ENCODE measurements around the gene LGI4. TPM values are rescaled to one million over a fixed set of nuclear protein-coding genes. Genes with fewer than 3 reads are reported as not detected.
A peak's percentile ranks its signal among the peaks of the same experiment; 100 is the strongest.

The LGI4 gene
- total RNA-seq, 2 experiments from 2014 or later, result 0.66 to 0.67 TPM

GRCh38 chr19:35150445-35150844, 15.6 kb upstream of the LGI4 start:
- Mint-ChIP-seq H3K36me3 (ENCODE audit: low read depth) (peaks cover 3% of the 10 kb centered on the region), H3K27ac (no peak overlapping the region), H3K27me3 (no peaks in the 10 kb centered on the region), H3K4me1 (peaks cover 13% of the 10 kb centered on the region), H3K9me3 (ENCODE audit: low read depth) (no peaks in the 10 kb centered on the region), H3K4me3 (no peak overlapping the region)
- POLR2A ChIA-PET, result no interaction called here
- intact Hi-C loops (cut with DNase I, micrococcal nuclease), result loop anchor here in 1 of 2 experiments (10.0 kb wide), 1 partner anchor 494 kb away; the partner anchor contains the start of genes COX6B1 and ETV2
- no peak for DNase-seq
- no peak for ATAC-seq
- CTCF ChIA-PET, result interaction anchor here (1.1 kb wide), 1 partner anchor 9 kb away, joined by 7 read pairs; no protein-coding TSS in a partner anchor

- Mint-ChIP-seq H3K9me3 (ENCODE audit: low read depth) (no peaks in the 10 kb centered on the region), H3K4me3 (no peak overlapping the region), H3K36me3 (ENCODE audit: low read depth) (no peaks in the 10 kb centered on the region), H3K27me3 (no peaks in the 10 kb centered on the region), H3K4me1 (peaks cover 17% of the 10 kb centered on the region), H3K27ac (no peak overlapping the region)
- ChIA-PET CTCF (interaction anchor here (0.6 to 1.1 kb wide), 4 partner anchors 8 to 318 kb away, joined by 3 to 7 read pairs (median 3); no protein-coding TSS in a partner anchor), POLR2A (no interaction called here)
- no peak for DNase-seq
- no peak for ATAC-seq
- intact Hi-C loops (cut with DNase I, micrococcal nuclease), result loop anchor here in 1 of 2 experiments (10.0 kb wide), 1 partner anchor 595 kb away; the partner anchor contains the start of genes IGFLR1, LIN37, PSENEN and U2AF1L4
Observed at GRCh38 chr19:35149463-35149862, 14.6 kb upstream of the LGI4 start.

GRCh38 chr19:35146746-35147459, 12.0 kb upstream of the LGI4 start:
- CTCF ChIA-PET, result interaction anchor here (2.8 kb wide), 1 partner anchor 11 kb away, joined by 10 read pairs; no protein-coding TSS in a partner anchor
- H3K4me1 Mint-ChIP-seq, result peaks cover 19% of the 10 kb centered on the region
- intact Hi-C loops (cut with DNase I, micrococcal nuclease), result loop anchor here in 1 of 2 experiments (10.0 kb wide), 1 partner anchor 598 kb away; the partner anchor contains the start of genes IGFLR1, LIN37, PSENEN and U2AF1L4

GRCh38 chr19:35144600-35145436, 10.0 kb upstream of the LGI4 start:
- no peaks in the 10 kb centered on the region for H3K9me3 Mint-ChIP-seq (ENCODE audit: low read depth)
- ATAC-seq (no peak), DNase-seq (no peak)
- intact Hi-C loops (cut with DNase I, micrococcal nuclease), result loop anchor here in 1 of 2 experiments (5.0 to 10.0 kb wide), 2 partner anchors 173 to 600 kb away; partner anchors contain the start of genes IGFLR1, LIN37, PSENEN and U2AF1L4
- peaks cover 8% of the 10 kb centered on the region for H3K27me3 Mint-ChIP-seq
- H3K4me1 Mint-ChIP-seq, result peaks cover 31% of the 10 kb centered on the region
- H3K4me3 Mint-ChIP-seq, result no peak overlapping the region
- ChIA-PET CTCF (interaction anchor here (1.3 to 2.8 kb wide), 3 partner anchors 8 to 78 kb away, joined by 7 to 10 read pairs (median 7); no protein-coding TSS in a partner anchor), POLR2A (no interaction called here)
- no peak overlapping the region for H3K27ac Mint-ChIP-seq
- no peaks in the 10 kb centered on the region for H3K36me3 Mint-ChIP-seq (ENCODE audit: low read depth)

More at GRCh38 chr19:35146746-35147459, 12.0 kb upstream of the LGI4 start:
- Mint-ChIP-seq H3K27me3 (peaks cover 7% of the 10 kb centered on the region), H3K9me3 (ENCODE audit: low read depth) (no peaks in the 10 kb centered on the region), H3K4me3 (no peak overlapping the region), H3K36me3 (ENCODE audit: low read depth) (no peaks in the 10 kb centered on the region), H3K27ac (no peak overlapping the region)
- ATAC-seq, result no peak
- POLR2A ChIA-PET, result interaction anchor here (1.0 kb wide), 1 partner anchor 14 kb away, joined by 5 read pairs; no protein-coding TSS in a partner anchor
- no peak for DNase-seq

DNA sequence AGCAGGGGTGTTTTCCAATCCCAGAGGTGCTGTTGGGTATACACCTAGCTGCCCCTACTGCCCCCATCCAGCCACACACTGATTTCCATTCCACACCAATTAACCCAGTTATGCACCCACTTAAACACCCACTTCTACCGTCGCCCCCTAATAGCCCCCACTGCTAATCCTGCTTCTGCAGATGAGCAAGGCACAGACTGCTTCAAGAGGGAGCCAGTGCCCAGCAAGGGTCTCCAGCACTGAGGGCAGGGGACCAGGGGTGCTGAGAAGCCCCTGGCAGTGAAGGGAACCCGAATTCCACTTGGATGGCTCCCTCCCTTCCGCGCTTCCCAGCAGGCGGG, 9.4 kb upstream of the LGI4 start:
- Mint-ChIP-seq H3K27me3 (peaks cover 8% of the 10 kb centered on the region), H3K4me1 (peaks cover 31% of the 10 kb centered on the region), H3K4me3 (no peak overlapping the region), H3K27ac (no peak overlapping the region), H3K9me3 (ENCODE audit: low read depth) (no peaks in the 10 kb centered on the region), H3K36me3 (ENCODE audit: low read depth) (no peaks in the 10 kb centered on the region)
- CTCF ChIA-PET, result interaction anchor here (1.1 to 1.3 kb wide), 2 partner anchors 13 to 366 kb away, joined by 4 to 7 read pairs; no protein-coding TSS in a partner anchor
- POLR2A ChIA-PET, result no interaction called here
- no peak for DNase-seq
- ATAC-seq, result no peak
- intact Hi-C loops (cut with DNase I, micrococcal nuclease), result loop anchor here in 1 of 2 experiments (5.0 to 10.0 kb wide), 2 partner anchors 172 to 601 kb away; partner anchors contain the start of genes IGFLR1, LIN37, PSENEN and U2AF1L4

DNA sequence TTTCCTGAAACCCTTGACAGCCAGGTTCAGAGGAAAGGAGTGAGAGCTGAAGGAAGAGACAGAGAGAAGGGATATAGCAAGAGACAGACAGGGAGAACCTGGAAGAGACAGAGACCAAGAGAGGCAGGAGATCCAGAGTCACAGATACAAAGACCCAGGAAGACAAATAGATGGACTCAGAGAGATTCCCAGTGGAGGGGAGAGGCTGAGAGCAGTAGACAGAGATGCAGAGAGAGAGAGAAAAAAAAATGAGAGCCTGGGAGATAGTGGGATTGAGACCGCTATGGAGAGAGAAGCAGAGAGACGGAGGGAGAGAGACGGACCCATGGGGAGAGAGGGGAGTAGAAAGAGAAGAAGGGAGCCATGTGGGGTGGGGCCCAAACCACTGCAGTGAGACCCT, 9.0 kb upstream of the LGI4 start:
- peaks cover 31% of the 10 kb centered on the region for H3K4me1 Mint-ChIP-seq
- no peaks in the 10 kb centered on the region for H3K9me3 Mint-ChIP-seq (ENCODE audit: low read depth)
- H3K4me3 Mint-ChIP-seq, result no peak overlapping the region
- intact Hi-C loops (cut with DNase I, micrococcal nuclease), result loop anchor here in 1 of 2 experiments (5.0 to 10.0 kb wide), 2 partner anchors 172 to 601 kb away; partner anchors contain the start of genes IGFLR1, LIN37, PSENEN and U2AF1L4
- ATAC-seq (no peak), DNase-seq (no peak)
- ChIA-PET CTCF (interaction anchor here (1.0 to 3.5 kb wide), 5 partner anchors 9 to 366 kb away, joined by 4 to 47 read pairs (median 5); partner anchors contain the start of gene FXYD5), POLR2A (no interaction called here)
- peaks cover 8% of the 10 kb centered on the region for H3K27me3 Mint-ChIP-seq
- no peak overlapping the region for H3K27ac Mint-ChIP-seq
- no peaks in the 10 kb centered on the region for H3K36me3 Mint-ChIP-seq (ENCODE audit: low read depth)

- peak within 1 kb of the TSS; percentile 65 for H3K27ac Mint-ChIP-seq
- peak within 1 kb of the TSS; percentile 75 for H3K4me3 Mint-ChIP-seq
- peaks cover 8% of the 10 kb centered on the region for H3K27me3 Mint-ChIP-seq
- intact Hi-C loops (cut with DNase I, micrococcal nuclease), result loop anchor here in 1 of 2 experiments (5.0 to 10.0 kb wide), 2 partner anchors 171 to 602 kb away; partner anchors contain the start of genes IGFLR1, LIN37, PSENEN and U2AF1L4
- ChIA-PET POLR2A (no interaction called here), CTCF (interaction anchor here (0.7 to 3.5 kb wide), 7 partner anchors 10 to 367 kb away, joined by 4 to 47 read pairs (median 5); partner anchors contain the start of gene FXYD5)
- ATAC-seq (no peak), DNase-seq (no peak)
- no peaks in the 10 kb centered on the region for H3K9me3 Mint-ChIP-seq (ENCODE audit: low read depth)
- peaks cover 31% of the 10 kb centered on the region for H3K4me1 Mint-ChIP-seq
- H3K36me3 Mint-ChIP-seq (ENCODE audit: low read depth), result no peaks in the 10 kb centered on the region
Observed at GRCh38 chr19:35143231-35143715, 8.4 kb upstream of the LGI4 start, which contains the start of gene FXYD7. Gene FXYD7, plus strand, starts transcription at chr19:35143255. Its CDS starts 79 bp downstream, at chr19:35143334.

GRCh38 chr19:35142606-35143230, 7.9 kb upstream of the LGI4 start:
- Mint-ChIP-seq H3K4me3 (peak overlapping the region; percentile 75), H3K27ac (no peak overlapping the region), H3K9me3 (ENCODE audit: low read depth) (no peaks in the 10 kb centered on the region), H3K36me3 (ENCODE audit: low read depth) (no peaks in the 10 kb centered on the region), H3K4me1 (peaks cover 31% of the 10 kb centered on the region), H3K27me3 (peaks cover 8% of the 10 kb centered on the region)
- ChIA-PET CTCF (interaction anchor here (0.6 to 3.5 kb wide), 14 partner anchors 10 to 492 kb away, joined by 3 to 47 read pairs (median 4); partner anchors contain the start of genes FAM187B and FXYD5), POLR2A (interaction anchor here (0.6 kb wide), 1 partner anchor 364 kb away, joined by 3 read pairs; no protein-coding TSS in a partner anchor)
- DNase-seq (peak; percentile 81), ATAC-seq (no peak)
- intact Hi-C loops (cut with DNase I, micrococcal nuclease), result loop anchor here in 1 of 2 experiments (5.0 to 10.0 kb wide), 2 partner anchors 170 to 602 kb away; partner anchors contain the start of genes IGFLR1, LIN37, PSENEN and U2AF1L4

GRCh38 chr19:35141837-35142605, 7.2 kb upstream of the LGI4 start:
- POLR2A ChIA-PET, result interaction anchor here (0.6 to 1.1 kb wide), 2 partner anchors 11 to 363 kb away, joined by 3 to 5 read pairs; no protein-coding TSS in a partner anchor
- intact Hi-C loops (cut with DNase I, micrococcal nuclease), result loop anchor here (1.0 to 10.0 kb wide), 12 partner anchors 12 to 603 kb away; partner anchors contain the start of genes FFAR1 (in 1 of the 2), FXYD5 (in 1 of the 2), IGFLR1 (in 1 of the 2) and LIN37 (in 1 of the 2)
- H3K27ac Mint-ChIP-seq, result peak overlapping the region; percentile 65
- peaks cover 31% of the 10 kb centered on the region for H3K4me1 Mint-ChIP-seq
- H3K4me3 Mint-ChIP-seq, result peak overlapping the region; percentile 75
- H3K9me3 Mint-ChIP-seq (ENCODE audit: low read depth), result no peaks in the 10 kb centered on the region
- no peaks in the 10 kb centered on the region for H3K36me3 Mint-ChIP-seq (ENCODE audit: low read depth)
- DNase-seq (peak; percentile 44), ATAC-seq (peak; percentile 6)
- peaks cover 8% of the 10 kb centered on the region for H3K27me3 Mint-ChIP-seq
- CTCF ChIA-PET, result interaction anchor here (0.6 to 3.5 kb wide), 30 partner anchors 8 to 910 kb away, joined by 3 to 47 read pairs (median 4); partner anchors contain the start of genes COX6B1, FAM187B and FXYD5

All from activated CD4-positive, alpha-beta T cell treated with anti-CD3 and anti-CD28 coated beads for 36 hours (primary cell).